ENCODE results near the gene MIP. TPM values are rescaled to one million over a fixed set of nuclear protein-coding genes. Genes with fewer than 3 reads are reported as not detected.

The MIP gene
- total RNA-seq, 1 experiment from 2014 or later: 0.17 TPM

GRCh38 chr12:56431288-56431687 is 23.2 kb downstream of the MIP start:
- WGBS (ENCODE audit: extremely low coverage, insufficient read length, low lambda C conversion rate): no CpG with 5 or more reads among the region's 11 CpGs
- H3K27ac Mint-ChIP-seq: peak overlapping the region in 1 of 3 experiments; percentile 9; a peak in 1 of 7 replicates

More at GRCh38 chr12:56431288-56431687, 23.2 kb downstream of the MIP start:
- TF ChIP-seq CTCF (conservative IDR thresholded peaks at IDR 0.05): no peak
- H2AFZ ChIP-seq (ENCODE audit: low read length): no peak overlapping the region
- peaks cover 33 to 69% (median 68%) of the 10 kb centered on the region in 3 experiments; a peak in 6 of 7 replicates for H3K36me3 Mint-ChIP-seq (ENCODE audit: insufficient read depth in 1 of 3, low read depth in 3 of 3)
- no peaks in the 10 kb centered on the region for H3K27me3 Mint-ChIP-seq (ENCODE audit: low read depth)
- no peak overlapping the region for H3K56ac ChIP-seq (ENCODE audit: insufficient read length, low read depth, low read length)
- H2BK12ac ChIP-seq (ENCODE audit: insufficient read length, low read depth, low read length): no peak overlapping the region
- H3K79me1 ChIP-seq (ENCODE audit: insufficient read depth, low read depth, low read length, poor library complexity, severe bottlenecking): peaks cover 4% of the 10 kb centered on the region
- H2BK15ac ChIP-seq (ENCODE audit: low read depth, low read length): no peak overlapping the region
- no peaks in the 10 kb centered on the region; the same call in 1 of the 2 replicates for H3K79me2 ChIP-seq (ENCODE audit: insufficient read depth, low read length)
- no peak overlapping the region for H4K5ac ChIP-seq (ENCODE audit: insufficient read length, low read depth, low read length)
- no peak overlapping the region for H3K18ac ChIP-seq (ENCODE audit: insufficient read length, low read depth, low read length)
- H3K4me3 Mint-ChIP-seq: no peak overlapping the region
- no peaks in the 10 kb centered on the region for H3K23me2 ChIP-seq (ENCODE audit: insufficient read length, low read depth, low read length, poor library complexity, severe bottlenecking)
- H3K27me3 ChIP-seq (ENCODE audit: insufficient read depth, low read length): no peaks in the 10 kb centered on the region
- no peaks in the 10 kb centered on the region for H3K4me1 ChIP-seq (ENCODE audit: insufficient read depth, low read length)
- no peak overlapping the region for H4K91ac ChIP-seq (ENCODE audit: insufficient read length, low read depth, low read length)
- H4K8ac ChIP-seq (replicated peaks; ENCODE audit: insufficient read length, low read depth, low read length): no peak overlapping the region
- H2BK20ac ChIP-seq (ENCODE audit: low read depth, low read length, poor library complexity, severe bottlenecking): no peak overlapping the region
- H3K4ac ChIP-seq (ENCODE audit: low read depth, low read length): no peak overlapping the region
- H3K14ac ChIP-seq (ENCODE audit: insufficient read depth, low read length): no peak overlapping the region
- H3K4me2 ChIP-seq (ENCODE audit: insufficient read depth, insufficient read length, low read length): no peak overlapping the region
- H2BK5ac ChIP-seq (ENCODE audit: insufficient read length, low read length): no peak overlapping the region
- no peaks in the 10 kb centered on the region for H3K9me3 Mint-ChIP-seq
- no peaks in the 10 kb centered on the region for H4K20me1 ChIP-seq (ENCODE audit: control insufficient read depth, insufficient read depth, insufficient read length)
- no peak overlapping the region for H3K9ac ChIP-seq (ENCODE audit: extremely low read depth, insufficient read length, low read length)
- H2BK120ac ChIP-seq (ENCODE audit: low read depth, low read length, poor library complexity, severe bottlenecking): no peak overlapping the region
- H2AK5ac ChIP-seq (ENCODE audit: insufficient read length, low read length): no peak overlapping the region
- H3K27ac ChIP-seq (ENCODE audit: insufficient read length, low read depth, low read length): no peak overlapping the region
- H3K23ac ChIP-seq (ENCODE audit: insufficient read length, low read depth, low read length): no peak overlapping the region
- H3K4me1 Mint-ChIP-seq: no peaks in the 10 kb centered on the region
- H3T11ph ChIP-seq (ENCODE audit: low read length): no peak overlapping the region
- DNase-seq: no peak
- no peaks in the 10 kb centered on the region for H3K9me3 ChIP-seq (ENCODE audit: control insufficient read depth, low read depth, low read length)
